Stimulated activated CD8-positive, alpha-beta memory T cell treated with anti-CD3 and anti-CD28 coated beads, Interleukin-12 subunit alpha, Interleukin-12 subunit beta, amount 100 ng/mL, for 4 hours (primary cell): ENCODE measurements around the gene TMEM92.

Source experiments
- DNase-seq: peaks from one replicate; pipeline ENCODE4 v3.0.0-alpha.2; 2020; ENCODE audit warnings: low read depth

Gene TMEM92

DNA sequence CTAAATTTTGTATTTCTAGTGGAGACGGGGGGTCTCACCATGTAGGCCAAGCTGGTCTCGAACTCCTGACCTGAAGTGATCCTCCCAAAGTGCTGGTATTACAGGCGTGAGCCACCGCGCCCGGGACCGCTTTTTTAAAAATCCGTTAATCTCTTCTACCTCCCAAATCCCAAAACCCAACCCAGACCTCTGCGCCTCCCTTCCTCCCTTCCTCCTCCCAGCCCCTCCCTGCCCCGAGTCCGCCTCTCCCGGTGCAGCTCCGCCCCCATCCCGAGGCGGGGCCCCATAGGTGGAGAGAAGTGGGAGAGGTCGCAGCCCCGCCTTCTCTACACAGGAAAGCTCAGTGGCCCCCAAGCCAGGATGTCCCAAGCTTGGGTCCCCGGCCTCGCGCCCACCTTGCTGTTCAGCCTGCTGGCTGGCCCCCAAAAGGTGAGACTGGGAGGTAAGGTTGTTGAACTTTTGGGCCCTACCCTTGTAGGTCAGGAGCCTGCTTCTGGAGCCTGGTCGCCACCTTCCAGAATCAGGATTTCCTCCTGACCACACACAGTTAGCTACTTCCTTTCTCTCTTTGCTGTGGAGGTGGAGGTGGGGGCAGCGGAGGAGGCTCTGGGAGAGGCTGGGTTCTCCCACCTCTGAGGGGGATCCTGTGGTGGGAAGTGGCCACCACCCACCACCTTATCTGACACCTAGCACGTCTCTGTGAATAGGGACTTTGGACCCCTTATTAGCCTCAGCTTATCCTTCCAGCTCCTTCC, at the start of gene TMEM92:
Gene TMEM92, plus strand, starts transcription at position 325 of the 755 bp plus-strand sequence. Its CDS starts 36 bp downstream, at position 361.
- DNase-seq, result no peak

DNA sequence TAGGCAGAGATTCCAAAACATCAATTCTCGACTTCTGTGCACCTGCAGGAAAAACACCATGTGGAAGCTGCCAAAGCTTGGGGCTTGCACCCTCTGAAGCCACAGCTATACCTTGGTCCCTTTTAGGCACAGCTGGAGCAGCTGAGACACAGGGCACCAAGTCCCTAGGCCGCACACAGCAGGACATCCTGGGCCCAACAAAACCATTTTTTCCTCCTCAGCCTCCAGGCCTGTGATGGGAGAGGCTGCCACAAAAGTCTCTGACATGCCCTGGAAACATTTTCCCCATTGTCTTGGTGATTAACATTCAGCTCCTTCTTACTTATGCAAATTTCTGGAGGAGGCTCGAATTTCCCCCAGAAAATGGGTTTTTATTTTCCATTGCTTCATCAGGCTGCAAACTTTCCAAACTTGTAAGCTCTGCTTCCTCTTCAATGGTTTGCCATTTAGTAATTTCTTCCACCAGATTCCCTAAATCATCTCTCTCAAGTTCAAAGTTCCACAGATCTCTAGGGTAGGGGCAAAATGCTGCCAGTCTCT, 48.5 kb upstream of the TMEM92 start:
- DNase-seq, result no peak

DNA sequence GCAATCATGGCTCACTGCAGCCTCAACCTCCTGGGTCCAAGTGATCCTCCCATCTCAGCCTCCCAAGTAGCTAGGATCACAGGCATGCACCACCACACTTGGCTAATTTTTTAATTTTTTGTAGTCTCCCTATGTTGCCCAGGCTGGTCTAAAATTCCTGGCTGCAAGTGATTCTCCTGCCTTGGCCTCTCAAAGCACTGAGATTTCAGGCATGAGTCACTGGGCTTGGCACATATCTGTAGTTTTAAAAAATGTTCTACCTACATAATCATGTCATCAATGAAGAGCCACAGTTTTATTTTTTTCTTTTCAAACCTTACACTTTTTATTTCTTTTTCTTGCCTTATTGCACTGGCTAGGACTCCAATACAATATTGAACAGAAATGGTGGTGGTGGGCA, 39.7 kb upstream of the TMEM92 start:
- DNase-seq, result no peak

DNA sequence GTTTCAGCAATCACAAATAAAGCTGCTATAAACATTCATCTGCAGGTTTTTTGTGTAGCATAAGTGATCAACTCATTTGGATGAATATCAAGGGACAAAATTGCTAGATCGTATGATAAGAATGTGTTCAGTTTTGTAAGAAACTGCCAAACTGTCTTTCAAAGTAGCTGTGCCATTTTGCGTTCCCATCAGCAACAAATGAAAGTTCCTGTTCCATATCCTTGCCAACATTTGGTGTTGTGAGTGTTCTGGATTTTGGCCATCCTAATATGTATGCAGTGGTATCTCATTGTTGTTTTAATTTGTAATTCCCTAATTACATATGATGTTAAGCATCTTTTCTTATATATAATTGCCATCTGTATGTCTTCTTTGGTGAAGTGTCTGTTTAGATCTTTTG, 36.4 kb upstream of the TMEM92 start:
- no peak for DNase-seq

DNA sequence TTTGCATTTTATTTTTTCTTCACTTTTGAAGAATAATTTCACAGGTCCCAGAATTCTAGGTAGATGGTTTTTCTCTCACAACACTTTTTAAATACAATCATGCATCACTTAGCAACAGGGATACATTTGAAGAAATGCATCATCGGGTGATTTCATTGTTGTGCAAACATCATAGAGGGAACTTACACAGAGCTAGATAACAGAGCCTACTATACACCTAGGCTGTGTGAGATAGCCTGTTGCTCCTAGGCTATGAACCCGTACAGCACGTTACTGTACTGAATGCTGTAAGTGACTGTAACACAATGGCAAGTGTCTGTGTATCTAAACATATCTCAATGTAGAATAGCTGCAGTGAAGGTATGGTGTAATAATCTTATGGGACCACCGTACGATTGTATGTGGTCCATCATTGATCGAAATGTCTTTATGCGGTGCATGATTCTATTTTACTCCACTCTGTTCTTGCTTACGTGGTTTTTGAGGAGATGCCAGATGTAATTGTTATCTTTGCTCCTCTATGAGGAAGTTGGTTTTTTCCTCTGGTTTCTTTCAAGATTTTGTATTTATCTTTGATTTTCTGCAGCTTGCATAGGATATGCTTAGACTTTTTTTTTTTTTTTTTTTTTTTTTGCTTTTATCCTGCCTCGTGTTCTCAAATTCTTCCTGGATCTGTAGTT, 35.5 kb upstream of the TMEM92 start:
- DNase-seq, result no peak

DNA sequence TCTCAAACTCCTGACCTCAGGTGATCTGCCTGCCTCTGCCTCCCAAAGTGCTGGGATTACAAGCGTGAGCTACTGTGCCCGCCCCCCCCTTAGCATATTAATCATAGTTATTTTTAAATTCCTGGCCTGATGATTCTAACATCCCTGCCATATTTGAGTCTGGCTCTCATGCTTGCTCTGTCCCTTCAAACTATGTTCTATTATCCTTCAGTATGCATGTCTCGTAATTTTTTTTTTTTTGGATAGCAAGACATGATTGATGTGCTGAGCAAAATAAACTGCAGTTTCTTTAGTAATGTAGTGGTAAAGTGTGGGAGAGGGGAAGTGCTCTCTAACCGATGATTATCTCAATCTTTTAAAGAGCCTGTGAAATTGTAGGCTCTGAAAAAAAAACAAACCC, 34.3 kb upstream of the TMEM92 start:
- DNase-seq, result no peak

DNA sequence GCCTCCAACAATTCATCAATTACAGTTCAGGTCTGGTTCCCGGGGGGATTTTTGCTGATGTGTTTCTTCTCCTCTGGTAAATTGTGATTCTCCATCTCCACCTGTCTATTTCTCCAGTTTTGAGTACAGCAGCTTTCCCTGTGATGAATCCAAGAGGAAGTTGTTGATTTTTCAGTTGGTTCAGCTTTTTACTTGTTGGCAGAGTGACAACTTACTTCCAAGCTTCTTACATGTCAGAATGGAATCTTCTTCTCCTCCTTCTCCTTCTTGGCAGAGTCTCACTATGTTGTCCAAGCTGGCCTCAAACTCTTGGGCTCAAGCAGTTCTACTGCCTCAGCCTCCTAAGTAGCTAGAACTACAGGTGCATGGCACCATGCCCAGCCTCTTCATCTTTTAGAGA, 33.4 kb upstream of the TMEM92 start:
- DNase-seq, result no peak

DNA sequence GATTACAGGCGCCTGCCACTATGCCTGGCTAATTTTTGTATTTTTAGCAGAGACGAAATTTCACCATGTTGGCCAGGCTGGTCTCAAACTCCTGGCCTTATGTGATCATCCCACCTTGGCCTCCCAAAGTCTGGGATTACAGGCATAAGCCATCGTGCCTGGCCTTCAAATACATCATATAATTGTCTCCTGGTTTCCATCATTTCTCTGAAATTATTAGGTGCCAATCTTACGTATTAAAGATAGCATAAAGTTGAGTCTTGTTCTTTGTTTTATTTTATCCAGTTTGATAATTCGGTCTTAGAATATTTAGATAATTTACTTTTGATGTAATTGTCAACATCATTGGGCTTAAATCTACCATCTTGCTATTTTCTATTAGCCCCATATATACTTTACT, 32.8 kb upstream of the TMEM92 start:
- no peak for DNase-seq

DNA sequence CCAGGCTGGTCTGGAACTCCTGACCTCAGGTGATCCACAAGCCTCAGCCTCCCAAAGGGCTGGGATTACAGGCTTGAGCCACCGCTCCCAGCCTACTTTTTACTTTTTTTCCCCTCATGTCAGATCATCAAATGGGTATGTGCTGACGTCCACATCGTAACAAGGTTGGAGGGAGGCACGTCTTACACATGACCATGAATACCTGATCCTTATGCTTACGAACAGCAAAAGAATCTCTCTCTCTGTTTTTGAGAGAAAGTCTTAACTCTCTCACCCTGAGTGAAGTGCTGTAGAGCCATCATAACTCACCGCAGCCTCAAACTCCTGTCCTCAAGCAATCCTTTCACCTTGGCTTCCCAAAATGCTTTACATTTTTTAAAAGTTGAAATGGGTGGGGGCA, 29.5 kb upstream of the TMEM92 start:
- no peak for DNase-seq

DNA sequence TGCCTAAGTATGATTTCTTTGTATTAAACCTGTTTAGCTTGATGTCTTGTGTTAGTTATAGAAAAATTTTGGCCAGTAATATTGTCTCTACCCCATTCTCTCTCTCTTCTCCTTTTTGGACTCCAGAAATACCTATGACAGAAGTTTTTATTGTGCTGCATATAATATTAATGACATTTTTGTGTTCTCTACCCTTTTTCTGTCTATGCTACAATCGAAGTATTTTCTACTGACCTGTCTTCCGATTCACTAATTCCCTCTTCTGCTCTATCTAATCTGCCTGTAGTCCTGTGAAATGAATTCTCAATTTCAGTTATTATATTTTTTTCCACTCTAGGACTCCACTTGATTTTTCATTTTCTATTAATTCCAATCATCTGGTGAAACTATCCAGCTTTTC, 26.0 kb upstream of the TMEM92 start:
- DNase-seq, result no peak

DNA sequence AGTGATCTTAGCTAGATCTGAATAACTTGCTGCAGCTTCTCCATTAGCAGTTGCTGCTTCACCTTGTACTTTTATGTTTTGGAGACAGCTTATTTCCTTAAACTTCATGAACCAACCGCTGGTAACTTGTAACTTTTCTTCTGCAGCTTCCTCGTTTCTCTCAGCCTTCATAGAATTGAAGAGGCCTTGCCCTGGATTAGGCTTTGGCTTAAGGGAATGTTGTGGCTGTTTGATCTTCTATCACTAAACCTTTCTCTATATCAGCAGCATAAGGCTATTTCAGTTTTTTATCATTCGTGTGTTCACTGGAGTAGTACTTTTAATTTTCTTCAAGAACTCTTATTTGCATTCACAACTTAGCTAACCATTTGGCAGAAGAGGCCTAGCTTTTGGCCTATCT, 21.5 kb upstream of the TMEM92 start:
- DNase-seq, result no peak

DNA sequence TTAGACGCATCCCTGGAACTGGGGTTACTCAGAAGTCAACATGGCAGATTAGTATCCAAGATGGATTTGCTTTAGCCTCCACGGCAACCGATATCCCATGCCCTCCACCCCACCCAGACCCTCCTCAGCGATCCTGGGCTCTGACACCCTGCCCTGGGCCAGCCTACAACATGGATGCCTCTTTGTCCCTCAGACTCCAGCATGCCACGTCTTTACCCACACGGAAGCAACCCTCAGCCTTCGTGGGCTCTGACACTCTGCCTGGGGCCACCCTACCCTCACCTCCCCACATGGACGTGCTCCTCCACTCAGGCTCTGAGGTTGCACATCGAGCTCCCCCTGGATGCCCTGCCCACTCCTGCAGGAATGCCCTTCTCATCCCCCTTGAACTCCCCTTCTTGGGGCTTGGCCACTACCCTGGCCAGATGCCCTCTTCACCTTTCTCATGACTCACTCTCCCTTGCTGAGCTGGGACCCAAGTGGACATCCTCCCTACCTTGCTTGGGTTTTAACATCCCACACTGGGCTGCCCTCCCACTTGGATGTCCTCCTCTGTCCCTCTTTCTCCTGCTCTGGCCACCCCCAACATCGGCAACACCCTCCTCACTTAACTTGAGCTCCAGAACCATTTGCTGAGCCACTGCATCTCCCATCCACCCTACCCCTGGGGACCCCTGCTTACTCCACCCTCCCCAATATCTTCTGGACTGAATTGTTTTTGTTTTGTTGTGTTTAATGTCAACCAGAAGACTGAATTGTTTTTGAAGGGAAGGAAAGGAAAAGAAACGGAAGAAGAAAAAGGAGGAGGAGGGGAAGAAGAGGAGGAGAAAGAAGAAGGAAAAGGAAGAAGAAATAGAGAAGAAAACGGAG, 18.3 kb upstream of the TMEM92 start:
- no peak for DNase-seq

DNA sequence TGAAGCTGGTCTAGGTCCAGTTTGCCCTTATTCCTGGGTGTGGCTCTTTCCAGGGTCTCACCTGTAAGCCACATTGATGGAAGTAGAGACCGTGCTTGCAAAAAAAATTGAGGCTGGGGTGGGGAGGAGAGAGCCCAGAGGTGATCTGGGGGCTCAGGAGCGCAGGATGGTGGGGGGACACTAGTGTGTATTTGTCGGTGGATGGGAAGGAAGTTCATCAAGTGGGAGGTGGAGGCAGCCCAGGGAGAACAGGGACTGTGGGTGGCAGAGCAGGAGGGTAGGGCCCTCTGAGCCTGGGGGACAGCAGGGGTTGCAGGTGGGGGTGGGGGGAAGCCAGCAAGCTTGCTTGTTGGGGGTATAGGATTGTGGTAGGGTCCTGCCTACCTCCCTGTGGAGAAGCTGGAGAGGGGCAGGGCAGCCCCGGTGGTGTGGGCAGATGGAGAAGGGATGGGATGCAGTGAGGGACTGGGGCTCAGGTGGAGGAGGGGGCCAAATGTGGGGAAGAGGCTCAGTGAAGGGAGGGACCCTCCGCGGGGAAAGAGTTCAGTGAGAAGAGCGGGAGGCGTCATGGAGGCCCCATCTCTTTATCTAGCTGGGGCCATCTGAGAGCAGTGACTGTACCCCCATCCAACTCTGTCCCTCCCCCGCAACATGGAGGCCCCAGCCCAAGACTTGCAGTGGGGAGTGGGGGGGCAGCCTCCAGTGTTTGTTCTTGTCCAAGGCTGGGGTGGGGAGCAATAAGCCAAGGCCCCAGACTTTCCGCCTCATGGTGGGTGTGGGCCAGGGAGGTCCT, 17.2 kb upstream of the TMEM92 start:
- no peak for DNase-seq

DNA sequence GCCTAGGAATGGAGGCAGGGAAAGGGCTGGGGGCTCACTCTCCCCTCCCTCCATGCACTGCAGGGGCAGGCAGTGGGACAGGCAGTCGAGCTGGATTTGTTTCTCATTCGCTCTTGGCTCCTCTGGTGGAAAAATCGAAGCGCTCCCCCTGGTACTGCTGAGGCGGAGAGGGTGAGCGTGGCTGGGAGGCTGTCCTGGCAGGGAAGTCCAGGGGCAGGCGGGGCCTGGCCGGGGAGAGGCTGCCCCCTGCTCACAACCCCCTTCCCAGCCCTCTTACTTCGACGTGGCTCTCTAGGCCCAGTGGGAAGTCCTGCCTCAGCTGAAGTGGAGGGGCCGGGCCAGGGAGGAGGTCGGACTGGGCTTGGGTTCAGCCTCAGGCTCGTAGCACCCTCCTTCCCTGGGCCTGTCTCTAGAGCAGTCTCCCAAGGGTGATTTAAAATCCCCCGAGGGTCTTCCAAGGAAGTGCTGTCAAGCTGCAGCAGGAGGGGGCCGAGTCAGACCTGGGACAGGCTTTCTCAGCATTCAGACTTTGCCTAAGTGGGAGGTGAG, 16.5 kb upstream of the TMEM92 start:
- DNase-seq, result no peak

DNA sequence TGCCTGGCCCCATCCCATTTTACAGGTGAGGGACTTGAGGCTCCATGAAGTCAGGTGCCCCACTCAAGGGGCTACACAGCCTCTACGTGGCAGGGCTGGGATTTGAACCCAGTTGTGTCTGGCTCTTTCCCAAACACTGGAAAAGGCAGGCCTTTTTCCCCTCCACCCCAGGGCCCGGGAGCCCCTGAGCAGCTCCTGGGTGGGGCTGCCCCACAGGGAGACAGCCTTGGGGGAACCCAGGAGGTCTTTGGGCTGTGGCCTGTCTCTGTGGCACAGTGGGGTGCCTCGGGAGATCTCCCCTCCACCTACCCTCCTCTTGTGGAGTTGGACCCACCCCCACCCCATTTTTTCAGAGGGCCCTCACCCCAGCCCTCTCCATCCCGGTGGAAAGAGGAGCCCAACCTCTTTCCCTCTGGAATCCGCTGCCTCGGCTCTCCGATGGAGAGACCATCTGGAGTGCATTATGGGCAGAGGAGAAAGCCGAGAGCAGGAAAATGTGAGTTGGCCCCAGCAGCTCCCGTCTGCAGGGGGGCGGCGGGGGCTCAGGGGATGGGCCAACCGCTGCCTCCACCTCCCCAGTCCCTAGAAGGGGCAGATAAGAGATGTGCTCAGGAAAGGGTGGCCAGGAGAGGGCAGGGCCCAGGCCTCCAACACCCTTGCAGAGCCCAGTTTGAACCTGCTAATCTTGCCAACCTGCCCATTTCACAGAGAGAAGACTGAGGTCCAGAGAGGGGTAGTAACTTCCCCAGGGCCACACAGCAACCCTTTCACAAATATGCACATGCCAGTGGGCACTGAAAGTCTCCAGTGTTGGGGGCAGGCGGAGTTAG, 15.4 kb upstream of the TMEM92 start:
- DNase-seq, result no peak

DNA sequence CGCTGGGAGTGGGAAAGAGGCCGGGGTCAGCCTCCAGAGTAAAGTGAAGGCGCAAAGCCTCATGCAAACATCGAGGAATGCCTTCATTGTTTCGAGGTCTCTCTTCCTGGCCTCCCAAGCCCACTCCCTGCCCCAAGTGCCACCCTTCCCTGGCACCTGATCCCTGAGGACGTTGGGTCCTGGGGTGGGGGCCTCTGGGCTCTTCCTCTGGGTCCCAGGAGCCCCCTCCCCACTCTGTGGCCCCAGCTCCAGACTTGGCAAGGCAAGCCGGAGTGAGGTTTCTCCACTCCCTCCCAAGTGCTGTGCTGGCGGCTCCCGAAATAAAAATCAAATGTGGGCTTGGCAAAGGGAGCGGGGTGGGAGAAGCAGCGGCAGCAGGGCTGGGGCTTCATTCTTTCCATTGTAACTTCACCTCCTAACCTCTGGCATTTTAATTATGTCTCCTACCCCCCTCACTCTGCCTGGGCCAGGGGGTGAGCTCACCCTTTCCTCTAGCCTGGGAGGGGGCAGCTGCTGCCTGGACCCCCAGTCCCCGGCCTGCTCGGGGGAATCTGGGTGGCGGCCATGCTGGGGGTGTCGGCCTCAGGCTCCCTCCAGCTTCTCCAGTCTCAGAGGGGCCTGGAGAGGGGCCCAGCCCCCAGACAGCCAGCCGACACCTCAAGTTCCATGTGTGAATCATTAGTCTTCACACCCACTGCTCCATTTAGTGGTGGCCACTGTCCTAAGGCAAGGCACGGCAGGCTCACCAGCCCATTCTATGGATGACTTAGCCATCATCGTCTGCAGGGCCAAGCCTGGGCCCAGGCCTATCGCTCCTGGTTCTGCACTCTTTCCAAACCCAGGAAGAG, 14.6 kb upstream of the TMEM92 start:
- no peak for DNase-seq

DNA sequence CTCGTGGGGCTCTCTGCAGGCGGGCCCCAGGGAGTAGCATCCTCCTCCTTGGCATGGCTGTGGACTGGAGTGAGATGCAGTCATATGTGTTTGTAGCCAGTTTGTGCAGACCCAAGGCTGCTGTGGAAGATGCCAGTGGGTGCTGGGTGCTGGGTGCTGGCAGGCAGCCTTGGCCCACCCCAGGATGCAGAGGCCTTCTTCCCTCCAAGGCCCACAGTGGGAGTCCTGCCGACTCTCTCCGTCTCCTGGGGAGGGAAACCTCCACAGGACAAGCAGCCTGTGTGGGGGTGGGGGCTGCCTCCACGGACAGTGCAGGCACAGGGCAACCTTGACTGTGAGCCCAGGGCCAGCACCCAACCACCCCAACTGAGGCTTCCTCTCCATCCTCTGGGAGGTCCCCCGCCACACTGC, 13.8 kb upstream of the TMEM92 start:
- no peak for DNase-seq

DNA sequence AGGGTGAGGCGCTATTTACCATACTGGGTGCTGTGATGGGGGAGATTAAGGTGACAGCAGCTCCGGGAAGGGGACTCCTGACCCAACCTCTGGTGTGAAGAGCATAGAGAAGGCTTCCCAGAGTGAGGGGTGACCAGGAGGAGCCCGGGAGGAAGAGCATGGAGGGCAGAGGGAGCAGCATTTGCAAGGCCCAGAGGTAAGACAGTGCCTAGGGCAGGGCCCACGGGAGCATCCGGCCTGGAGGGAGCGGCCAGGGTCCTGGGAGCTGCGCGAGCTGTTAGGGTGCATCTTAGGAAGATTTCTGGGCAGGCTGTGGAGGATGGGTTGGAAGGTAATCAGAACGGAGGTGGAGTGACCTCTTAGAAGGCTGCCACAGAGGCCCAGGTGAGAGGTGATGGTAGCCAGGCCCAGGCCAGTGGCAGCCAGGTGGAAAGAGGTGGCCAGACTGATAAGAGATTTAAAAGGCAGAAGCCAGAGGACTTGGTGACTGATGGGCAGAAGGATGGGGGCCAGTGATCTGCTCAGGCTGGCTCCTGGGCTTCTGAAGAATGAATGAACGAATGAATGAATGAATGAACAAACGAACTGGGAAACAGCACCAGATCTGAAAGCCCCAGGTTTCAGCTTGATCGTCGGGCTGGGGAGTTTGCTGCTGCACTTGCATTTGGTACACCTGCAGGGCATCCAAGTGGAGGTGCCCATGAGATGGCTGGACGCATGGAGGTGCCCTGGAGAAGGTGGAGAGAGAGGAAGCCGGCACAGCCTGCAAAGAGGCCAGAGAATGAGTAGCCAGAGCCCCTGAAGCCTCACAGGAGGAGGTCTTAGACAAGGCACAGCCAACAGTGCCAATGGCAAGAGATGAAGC, 13.0 kb upstream of the TMEM92 start:
- DNase-seq, result no peak
